GM13976 (cell line): ENCODE results near the gene UTS2R.
"Not testable (repeated sequence)": the region's sequence is repeated elsewhere in the genome, so short reads cannot be mapped to it uniquely, and the experiment has no call there.

Source experiments
- DNase-seq: peaks from one replicate; pipeline ENCODE4 v3.0.0; 2012; ENCODE audit warnings: low spot score
- in situ Hi-C: fragments of 300-500 bp; cut with MboI; formaldehyde crosslinking; loops from one replicate; pipeline ENCODE4 v1.12.0; 2022; ENCODE audit warnings: low sequenced_read_pairs, mixed read lengths, inconsistent platforms; ENCODE audit not compliant: unreplicated experiment
- TF ChIP-seq, protein P1 (sequence below): IDR thresholded peaks from 2 replicates; pipeline ENCODE4 v1.5.1; 2012; ENCODE audit warnings: borderline replicate concordance, mild to moderate bottlenecking; ENCODE audit not compliant: insufficient read depth; ENCODE audit errors: extremely low read depth, missing control alignments, control extremely low read depth

UTS2R gene

DNA sequence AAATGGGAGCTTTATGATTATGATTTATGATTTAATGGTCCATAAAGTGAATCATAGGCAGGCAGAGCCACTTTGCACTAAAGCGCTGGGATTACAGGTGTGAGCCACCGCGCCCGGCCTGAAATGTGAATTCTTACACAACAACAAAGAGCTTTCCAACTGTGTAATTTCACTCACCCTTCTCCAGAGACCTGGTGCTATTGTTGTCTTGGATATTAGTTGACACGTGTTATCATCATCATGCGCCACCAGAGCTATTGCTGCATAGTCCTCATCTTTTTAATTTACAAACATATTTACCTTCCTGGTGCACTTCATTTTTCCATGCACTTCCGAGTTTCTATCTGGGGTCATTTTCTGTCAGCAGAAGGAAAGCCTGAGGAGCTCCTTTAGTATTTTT, 4.8 kb upstream of the UTS2R start:
- no peak for DNase-seq
- in situ Hi-C loops, result no loop called here

DNA sequence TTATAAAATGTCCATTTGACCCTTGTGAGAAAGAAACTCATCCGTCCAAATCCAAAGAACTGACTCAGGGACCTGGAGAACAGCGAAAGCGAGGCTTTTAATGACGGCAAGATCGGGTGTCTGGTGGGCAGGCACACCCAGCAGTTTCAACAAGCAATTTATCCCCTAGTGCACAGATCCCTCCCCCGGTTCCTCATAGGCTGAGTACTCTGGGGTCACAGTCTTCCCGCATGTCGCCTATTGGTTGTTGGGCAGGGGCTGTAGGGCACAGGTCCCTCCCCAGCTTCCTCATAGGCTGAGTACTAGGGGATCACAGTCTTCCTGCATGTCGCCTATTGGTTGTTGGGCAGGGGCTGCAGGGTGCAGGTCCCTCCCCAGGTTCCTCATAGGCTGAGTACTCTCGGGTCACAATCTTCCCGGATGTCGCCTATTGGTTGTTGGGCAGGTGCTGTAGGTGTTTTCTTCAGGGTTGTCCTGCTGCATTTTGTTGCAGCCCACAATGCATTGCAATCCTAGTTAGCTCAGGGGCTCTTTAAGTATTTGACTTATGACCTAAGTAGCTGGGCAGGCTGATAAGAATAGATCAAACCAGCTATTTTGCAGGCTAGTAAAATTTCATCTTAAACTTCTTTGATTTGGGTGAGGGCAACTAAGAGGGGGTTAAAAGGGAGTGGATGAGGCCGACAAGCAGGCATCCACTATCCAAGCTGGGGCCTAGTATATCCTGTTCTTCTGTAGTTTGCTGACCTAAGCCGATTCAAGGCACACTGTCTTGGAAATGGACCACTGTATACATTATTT, 3.6 kb upstream of the UTS2R start:
- no peak for DNase-seq
- TF ChIP-seq, protein P1, sequence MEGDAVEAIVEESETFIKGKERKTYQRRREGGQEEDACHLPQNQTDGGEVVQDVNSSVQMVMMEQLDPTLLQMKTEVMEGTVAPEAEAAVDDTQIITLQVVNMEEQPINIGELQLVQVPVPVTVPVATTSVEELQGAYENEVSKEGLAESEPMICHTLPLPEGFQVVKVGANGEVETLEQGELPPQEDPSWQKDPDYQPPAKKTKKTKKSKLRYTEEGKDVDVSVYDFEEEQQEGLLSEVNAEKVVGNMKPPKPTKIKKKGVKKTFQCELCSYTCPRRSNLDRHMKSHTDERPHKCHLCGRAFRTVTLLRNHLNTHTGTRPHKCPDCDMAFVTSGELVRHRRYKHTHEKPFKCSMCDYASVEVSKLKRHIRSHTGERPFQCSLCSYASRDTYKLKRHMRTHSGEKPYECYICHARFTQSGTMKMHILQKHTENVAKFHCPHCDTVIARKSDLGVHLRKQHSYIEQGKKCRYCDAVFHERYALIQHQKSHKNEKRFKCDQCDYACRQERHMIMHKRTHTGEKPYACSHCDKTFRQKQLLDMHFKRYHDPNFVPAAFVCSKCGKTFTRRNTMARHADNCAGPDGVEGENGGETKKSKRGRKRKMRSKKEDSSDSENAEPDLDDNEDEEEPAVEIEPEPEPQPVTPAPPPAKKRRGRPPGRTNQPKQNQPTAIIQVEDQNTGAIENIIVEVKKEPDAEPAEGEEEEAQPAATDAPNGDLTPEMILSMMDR, result no peak
- in situ Hi-C loops, result no loop called here

More for the DNA sequence above, 4.8 kb upstream of the UTS2R start:
- TF ChIP-seq, protein P1, result no peak

DNA sequence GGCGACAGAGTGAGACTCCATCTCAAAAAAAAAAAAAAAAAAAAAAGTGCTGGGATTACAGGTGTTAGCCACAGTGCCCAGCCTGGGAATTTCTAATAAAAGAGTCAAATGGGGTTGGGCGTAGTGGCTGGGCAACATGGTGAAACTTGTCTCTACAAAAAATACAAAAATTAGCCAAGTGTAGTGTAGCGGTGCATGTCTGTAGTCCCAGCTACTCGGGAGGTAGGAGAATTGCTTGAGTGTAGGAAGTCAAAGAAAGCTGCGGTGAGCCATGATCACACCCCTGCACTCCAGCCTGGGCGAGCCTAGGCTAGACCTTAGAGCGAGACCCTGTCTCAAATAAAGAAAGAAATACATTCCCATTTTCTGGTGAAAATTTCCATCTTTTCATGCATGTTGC, 2.4 kb upstream of the UTS2R start:
- DNase-seq, result no peak
- TF ChIP-seq, protein P1, result no peak
- in situ Hi-C loops, result no loop called here

DNA sequence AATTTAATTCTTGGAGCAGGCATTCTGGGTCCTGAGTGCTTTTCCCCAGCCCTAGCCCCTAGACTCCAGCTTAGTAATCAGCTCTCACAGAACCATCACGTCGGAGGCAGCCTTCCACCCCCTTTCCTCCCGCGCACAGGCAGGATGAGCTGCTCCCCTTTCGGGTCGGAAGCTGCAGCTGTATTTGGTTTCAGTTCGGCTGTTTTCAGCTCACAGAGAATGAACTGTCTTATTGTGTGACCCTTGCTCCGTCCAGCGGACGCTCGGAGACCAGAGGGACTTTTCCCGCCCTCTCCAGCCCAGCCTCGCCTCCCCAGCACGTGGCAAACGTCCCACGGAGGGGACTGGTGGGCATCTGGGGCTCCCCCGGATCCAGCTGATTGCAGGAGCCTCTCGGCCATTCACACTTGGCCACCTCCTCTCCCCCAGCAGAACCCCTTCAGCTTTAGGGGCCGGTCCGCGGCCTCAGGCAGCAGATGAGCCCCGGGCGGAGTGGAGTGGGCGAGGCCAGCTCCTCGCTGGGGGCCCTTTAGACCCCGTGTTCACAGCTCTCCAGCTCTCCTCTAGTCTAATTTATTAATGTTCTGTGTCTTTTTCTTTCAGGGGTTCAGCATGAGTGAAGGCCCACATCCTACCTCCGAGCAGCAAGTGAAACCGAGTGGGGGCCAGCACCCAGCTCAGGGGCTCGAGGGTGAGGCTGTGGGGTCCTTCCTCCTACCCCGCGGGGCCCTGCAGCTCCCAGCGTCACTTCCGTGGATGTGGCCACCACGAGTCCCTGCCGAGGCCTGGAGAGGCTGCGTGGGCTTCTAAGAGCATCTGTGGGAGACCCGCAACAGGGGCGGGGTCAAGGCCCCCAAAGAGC, 863 bp upstream of the UTS2R start:
- TF ChIP-seq, protein P1, result no peak
- in situ Hi-C loops, result no loop called here
- DNase-seq, result peak; percentile 80

DNA sequence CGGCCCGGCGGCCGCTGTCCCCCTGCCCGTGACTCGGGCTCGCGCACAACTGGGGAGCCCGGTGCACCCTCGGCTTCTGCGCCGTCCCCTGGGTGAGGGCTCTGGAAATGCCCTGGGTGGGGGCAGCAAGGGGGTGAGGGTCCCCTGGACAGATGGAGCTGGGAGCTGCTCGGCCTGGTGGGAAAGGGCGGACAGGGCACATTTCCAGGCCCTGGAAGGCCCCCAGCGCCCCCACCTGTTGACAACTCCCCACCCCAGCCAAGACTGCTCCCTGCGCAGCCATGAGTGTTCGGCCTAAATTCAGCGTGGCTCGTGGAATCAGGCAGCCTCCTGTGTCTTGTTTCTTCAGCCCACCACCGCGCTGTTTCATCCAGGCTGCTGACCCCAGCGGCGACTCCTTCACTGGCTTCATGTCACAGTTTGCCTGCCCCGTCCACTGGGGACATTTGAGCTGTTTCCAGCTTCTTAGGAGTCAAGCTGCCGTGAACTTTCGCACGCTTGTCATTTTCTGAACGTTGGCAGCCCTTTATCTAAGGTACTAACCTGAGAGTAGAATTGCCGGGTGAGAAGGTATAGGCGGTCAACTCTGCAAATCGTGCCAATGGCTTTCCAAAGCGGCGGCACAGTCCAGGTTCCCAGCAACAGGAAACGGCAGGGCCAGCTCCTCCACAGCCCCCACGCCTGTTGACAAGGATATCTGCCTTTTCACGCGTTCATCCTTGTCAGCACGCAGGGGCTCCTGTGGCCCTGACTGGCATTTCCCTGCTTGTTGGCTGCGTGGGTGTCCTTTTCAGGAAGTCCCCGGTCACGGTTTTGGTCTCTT, 895 bp downstream of the UTS2R start:
- TF ChIP-seq, protein P1, result no peak
- no peak for DNase-seq
- in situ Hi-C loops, result no loop called here

DNA sequence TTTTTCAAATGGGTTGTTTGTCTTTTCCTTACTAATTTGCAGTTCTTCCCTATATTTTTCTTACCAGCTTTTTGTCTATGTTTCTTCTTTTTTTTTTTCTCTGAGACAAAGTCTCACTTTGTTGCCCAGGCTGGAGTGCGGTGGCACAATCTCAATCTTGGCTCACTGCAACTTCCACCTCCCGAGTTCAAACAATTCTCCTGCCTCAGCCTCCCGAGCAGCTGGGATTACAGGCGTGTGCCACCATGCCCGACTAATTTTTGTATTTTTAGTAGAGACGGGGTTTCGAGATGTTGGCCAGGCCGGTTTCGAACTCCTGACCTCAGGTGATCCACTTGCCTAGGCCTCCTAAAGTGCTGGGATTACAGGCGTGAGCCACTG, 1.5 kb downstream of the UTS2R start:
- DNase-seq, in situ Hi-C loops: not testable (repeated sequence)
